ENCODE results near the gene ABTB2.

The ABTB2 gene

DNA sequence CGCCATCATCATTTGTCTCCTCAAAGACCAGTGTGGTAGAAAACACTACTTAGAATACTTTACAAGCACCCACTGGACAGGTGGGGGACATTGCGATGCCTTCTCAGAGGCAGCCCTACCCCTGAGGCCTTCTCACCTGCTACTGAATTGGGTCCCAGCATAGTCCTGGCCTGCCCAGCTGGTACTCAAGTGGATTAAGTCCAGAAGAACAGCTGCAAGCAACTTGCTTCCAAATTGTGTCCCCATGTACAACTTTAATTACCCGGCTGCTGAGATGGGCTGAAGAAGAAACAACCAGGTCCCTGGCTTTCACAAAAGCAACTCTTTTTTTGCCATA, 12.3 kb downstream of the ABTB2 start:
- Histone ChIP-seq H3K36me3 (ENCODE audit: control insufficient read depth, insufficient read depth, low read length) (no peaks in the 10 kb centered on the region), H3K4me3 (replicated peaks; ENCODE audit: low read depth, low read length) (no peak overlapping the region), H3K27me3 (replicated peaks; ENCODE audit: control insufficient read depth, insufficient read depth, low read length) (no peaks in the 10 kb centered on the region)
- TF ChIP-seq, protein P1, sequence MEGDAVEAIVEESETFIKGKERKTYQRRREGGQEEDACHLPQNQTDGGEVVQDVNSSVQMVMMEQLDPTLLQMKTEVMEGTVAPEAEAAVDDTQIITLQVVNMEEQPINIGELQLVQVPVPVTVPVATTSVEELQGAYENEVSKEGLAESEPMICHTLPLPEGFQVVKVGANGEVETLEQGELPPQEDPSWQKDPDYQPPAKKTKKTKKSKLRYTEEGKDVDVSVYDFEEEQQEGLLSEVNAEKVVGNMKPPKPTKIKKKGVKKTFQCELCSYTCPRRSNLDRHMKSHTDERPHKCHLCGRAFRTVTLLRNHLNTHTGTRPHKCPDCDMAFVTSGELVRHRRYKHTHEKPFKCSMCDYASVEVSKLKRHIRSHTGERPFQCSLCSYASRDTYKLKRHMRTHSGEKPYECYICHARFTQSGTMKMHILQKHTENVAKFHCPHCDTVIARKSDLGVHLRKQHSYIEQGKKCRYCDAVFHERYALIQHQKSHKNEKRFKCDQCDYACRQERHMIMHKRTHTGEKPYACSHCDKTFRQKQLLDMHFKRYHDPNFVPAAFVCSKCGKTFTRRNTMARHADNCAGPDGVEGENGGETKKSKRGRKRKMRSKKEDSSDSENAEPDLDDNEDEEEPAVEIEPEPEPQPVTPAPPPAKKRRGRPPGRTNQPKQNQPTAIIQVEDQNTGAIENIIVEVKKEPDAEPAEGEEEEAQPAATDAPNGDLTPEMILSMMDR (IDR thresholded peaks at IDR 0.05; ENCODE audit: insufficient read depth, low read length, poor library complexity, severe bottlenecking): no peak
- DNase-seq (ENCODE audit: extremely low read depth, insufficient read length): no peak

DNA sequence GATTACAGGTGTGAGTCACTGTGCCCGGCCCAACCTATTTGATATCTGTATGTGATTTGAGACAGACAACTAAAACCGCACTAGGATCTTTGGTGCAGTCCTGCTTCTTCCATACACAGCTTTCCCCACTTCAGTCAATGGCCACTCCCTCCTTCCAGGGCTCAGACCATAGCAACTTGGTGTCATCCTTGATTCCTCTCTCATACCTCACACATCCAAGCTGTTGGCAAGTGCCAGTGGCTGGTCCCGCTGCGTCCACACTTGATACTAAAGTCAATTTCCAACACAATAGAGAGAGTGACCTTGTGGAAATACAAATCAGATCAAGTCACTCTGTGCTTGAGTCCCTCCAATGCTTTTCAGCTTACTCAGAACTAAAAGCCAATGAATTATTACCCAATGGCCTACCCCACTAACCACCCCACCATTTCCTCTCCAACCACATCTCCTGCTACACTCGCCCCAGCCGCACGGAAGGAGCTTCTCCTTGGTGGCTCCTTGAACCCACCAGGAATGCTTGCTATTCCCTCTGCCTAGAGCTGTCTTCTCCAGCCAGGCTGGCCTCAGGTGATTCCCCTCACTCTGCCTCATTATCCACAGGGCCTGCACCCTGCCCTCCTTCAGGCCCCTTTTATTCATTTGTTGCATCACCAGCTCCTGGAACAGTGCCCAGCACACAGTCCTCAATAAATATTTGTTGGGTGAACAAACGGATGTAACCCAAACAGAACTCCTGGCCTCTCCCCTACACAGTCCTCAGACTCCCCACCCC, 12.9 kb downstream of the ABTB2 start:
- DNase-seq (ENCODE audit: extremely low read depth, insufficient read length): no peak
- H3K27me3 ChIP-seq (replicated peaks; ENCODE audit: control insufficient read depth, insufficient read depth, low read length): no peaks in the 10 kb centered on the region
- TF ChIP-seq, protein P1 (IDR thresholded peaks at IDR 0.05; ENCODE audit: insufficient read depth, low read length, poor library complexity, severe bottlenecking): no peak
- no peak overlapping the region for H3K4me3 ChIP-seq (replicated peaks; ENCODE audit: low read depth, low read length)
- no peaks in the 10 kb centered on the region for H3K36me3 ChIP-seq (ENCODE audit: control insufficient read depth, insufficient read depth, low read length)

DNA sequence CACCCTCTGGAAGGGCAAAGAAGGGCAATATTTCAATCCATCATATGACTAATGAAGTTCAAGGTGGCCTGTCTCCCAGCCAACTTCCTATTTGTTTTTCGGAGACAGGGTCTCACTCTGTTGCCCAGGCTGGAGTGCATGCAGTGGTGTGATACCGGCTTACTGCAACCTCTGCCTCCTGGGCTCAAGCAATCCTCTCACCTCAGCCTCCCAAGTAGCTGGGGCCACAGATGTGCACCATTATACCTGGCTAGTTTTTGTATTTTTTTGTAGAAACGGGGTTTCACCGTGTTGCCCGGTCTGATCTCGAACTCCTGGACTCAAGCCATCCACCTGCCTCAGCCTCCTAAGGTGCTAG, 13.4 kb downstream of the ABTB2 start:
- H3K4me3 ChIP-seq (replicated peaks; ENCODE audit: low read depth, low read length): no peak overlapping the region
- TF ChIP-seq, protein P1 (IDR thresholded peaks at IDR 0.05; ENCODE audit: insufficient read depth, low read length, poor library complexity, severe bottlenecking): no peak
- H3K36me3 ChIP-seq (ENCODE audit: control insufficient read depth, insufficient read depth, low read length): no peaks in the 10 kb centered on the region
- H3K27me3 ChIP-seq (replicated peaks; ENCODE audit: control insufficient read depth, insufficient read depth, low read length): no peaks in the 10 kb centered on the region
- no peak for DNase-seq (ENCODE audit: extremely low read depth, insufficient read length)

DNA sequence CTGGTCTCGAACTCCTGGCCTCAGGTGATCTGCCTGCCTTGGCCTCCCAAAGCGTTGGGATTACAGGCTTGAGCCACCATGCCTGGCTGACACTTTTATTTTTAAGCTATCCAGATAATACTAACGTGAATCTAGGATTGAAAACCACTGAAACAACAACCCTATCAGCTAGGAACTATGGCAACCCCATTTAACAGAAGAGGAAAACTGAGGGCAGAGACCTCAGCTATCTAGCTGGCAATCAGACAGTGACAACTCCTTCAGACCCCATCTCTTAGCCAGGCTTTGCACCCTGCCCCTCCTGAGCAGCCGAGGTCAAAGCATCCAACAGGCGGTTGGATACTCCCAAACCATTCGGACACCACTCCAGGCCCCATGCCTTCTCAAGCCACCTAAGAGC, 14.1 kb downstream of the ABTB2 start:
- no peak overlapping the region for H3K4me3 ChIP-seq (replicated peaks; ENCODE audit: low read depth, low read length)
- TF ChIP-seq, protein P1 (IDR thresholded peaks at IDR 0.05; ENCODE audit: insufficient read depth, low read length, poor library complexity, severe bottlenecking): no peak

DNA sequence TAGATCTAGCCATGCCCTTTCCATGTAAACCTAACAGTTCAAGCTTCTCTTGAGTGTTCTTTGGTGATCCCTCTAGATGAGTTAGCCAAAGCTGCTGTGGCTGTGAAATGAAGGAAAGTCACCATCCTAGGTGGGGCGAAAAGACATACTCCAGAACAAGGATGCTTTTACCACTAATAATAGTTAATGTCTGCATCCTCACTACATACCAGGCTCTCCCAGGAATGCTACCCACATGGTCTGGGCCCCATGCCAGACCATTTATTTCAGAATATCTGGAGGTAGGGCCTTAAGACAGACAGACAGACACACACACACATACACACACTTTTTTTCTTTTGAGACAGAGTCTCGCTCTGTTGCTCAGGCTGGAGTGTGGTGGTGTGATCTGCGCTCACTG, 14.7 kb downstream of the ABTB2 start:
- TF ChIP-seq, protein P1 (IDR thresholded peaks at IDR 0.05; ENCODE audit: insufficient read depth, low read length, poor library complexity, severe bottlenecking): no peak
- no peak for DNase-seq (ENCODE audit: extremely low read depth, insufficient read length)
- Histone ChIP-seq H3K27me3 (replicated peaks; ENCODE audit: control insufficient read depth, insufficient read depth, low read length) (no peaks in the 10 kb centered on the region), H3K36me3 (ENCODE audit: control insufficient read depth, insufficient read depth, low read length) (no peaks in the 10 kb centered on the region), H3K4me3 (replicated peaks; ENCODE audit: low read depth, low read length) (no peak overlapping the region)

More for the DNA sequence above, 14.1 kb downstream of the ABTB2 start:
- no peak for DNase-seq (ENCODE audit: extremely low read depth, insufficient read length)
- Histone ChIP-seq H3K36me3 (ENCODE audit: control insufficient read depth, insufficient read depth, low read length) (no peaks in the 10 kb centered on the region), H3K27me3 (replicated peaks; ENCODE audit: control insufficient read depth, insufficient read depth, low read length) (no peaks in the 10 kb centered on the region)

Measured in GM06990 (cell line).